T-helper 9 cell (primary cell): ENCODE measurements around the gene LYPD1.
"Not testable (repeated sequence)": the region's sequence is repeated elsewhere in the genome, so short reads cannot be mapped to it uniquely, and the experiment has no call there.

ENCODE experiments used
- DNase-seq: peaks from one replicate; pipeline ENCODE4 v3.0.0-alpha.2; 2020
- total RNA-seq, 2 donors: gene quantifications; one replicate each; lab custom pipeline; 2026; lab: John Stamatoyannopoulos, UW

Gene LYPD1, protein sequence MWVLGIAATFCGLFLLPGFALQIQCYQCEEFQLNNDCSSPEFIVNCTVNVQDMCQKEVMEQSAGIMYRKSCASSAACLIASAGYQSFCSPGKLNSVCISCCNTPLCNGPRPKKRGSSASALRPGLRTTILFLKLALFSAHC
- 0 to 0.35 reads per million in 2 donors for total RNA-seq

DNA sequence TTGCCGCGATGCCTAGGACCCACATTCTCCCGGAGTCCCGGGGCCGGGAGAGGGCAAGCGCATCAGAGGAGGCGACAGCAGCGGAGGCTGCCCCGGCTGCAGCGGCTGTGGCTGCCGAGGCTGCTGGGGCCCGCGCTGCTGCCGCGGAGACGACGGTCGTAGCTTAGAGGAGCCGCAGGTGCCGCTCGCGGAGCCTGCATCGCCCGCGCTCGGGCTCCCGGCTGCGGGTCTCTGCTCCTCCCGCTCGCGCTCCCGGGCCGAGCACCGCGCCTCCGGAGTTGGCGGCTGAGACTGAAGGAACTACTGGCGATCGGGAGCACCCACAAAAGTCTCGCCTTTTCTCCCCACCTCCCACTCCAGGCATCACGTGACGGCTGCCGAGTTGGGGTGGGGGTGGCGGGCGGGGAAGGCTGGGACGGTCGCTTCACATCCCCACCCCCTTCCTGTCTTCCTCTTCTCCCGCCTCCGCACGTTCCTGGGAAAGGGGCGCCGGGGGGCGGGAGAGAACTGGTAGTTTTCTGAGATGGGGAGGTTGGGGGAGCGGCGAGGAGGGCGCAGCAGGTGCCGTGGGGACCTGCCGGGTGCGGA is at the start of gene LYPD1:
LYPD1 (minus strand) TSS at position 298 of the 588 bp plus-strand sequence; CDS start at position 25, 273 bp downstream.
- DNase-seq: no peak

DNA sequence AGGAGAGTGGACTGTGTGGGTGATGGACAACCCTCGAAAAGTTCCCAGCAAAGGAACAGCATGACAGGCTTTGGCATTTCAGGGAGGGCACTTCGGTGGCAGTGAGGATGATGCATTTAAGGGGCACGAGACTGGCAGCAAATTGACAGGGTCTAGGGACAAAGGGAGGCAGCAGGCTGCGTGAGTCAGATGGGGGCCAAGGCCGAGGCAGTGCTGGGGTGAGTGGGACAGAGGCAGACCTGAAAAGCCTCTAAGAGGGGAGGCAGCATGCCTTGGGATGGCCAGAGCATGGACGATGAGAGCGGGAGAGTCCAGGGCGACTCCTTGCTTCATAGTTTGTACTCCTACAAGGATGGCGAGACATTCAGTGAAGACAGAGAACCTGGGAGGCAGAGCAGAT is 49.5 kb upstream of the LYPD1 start:
- no peak for DNase-seq

DNA sequence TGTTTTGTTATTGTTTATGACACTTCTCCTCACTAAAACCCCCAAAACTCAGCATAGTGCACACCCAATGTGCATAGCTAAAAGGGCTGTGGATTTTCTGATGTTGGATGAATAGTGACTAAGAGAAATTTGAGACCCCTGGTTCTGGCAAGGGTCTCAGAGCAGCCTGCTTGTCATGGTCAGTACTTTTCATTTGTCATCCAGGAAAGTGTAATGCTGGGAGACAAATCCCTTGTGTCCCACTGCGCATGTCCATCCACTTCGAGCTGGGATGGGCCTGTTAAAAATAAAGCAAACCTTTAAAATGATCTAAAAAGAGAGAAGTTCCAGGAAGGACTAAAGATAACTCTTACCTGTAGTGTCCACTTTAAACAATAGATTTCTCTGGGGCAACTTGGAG is 46.9 kb upstream of the LYPD1 start:
- no peak for DNase-seq

DNA sequence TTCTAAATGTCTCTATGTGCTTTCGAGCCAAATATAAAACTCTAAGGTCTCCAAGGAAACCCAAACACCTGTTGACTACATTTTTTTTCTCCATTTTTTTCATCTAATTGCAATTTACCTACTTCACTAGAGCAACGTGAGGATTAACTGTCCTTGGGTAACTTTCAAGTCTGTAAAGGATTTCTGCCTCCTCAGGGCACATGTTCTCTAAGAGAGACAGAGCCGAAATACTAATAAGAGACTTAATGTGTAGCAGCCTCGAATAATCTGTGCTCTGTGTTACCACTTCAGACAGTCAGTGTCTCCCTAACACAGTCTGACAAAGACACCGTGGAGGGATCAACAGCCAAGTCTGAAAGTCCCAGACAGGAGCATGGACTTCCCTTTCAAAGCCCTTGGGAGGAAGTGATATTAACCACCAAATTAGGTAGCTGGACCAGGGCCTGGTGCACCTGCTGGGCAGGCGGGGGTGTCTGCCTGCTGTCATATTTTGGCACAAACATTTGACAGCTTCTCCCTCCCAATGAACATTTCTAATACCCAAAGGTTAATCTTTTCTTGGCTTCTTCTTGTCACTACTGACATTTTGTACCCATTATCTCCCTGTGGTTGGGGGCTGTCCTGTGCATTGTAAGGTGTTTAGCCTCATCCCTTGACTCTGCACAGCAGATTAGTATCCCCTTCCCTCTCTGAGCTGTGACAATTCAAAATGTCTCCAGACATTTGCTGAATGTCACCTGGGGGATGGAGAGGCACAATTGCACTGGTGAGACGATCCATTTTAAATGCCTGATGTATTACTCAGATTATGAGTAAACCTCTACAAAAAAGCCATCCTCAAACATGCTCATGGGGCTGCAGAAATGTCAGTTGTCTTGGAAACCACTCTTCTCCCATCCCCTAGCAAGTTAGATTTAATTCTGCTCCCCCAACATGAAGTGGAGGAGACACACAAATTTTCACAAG is 45.7 kb upstream of the LYPD1 start:
- DNase-seq: no peak

DNA sequence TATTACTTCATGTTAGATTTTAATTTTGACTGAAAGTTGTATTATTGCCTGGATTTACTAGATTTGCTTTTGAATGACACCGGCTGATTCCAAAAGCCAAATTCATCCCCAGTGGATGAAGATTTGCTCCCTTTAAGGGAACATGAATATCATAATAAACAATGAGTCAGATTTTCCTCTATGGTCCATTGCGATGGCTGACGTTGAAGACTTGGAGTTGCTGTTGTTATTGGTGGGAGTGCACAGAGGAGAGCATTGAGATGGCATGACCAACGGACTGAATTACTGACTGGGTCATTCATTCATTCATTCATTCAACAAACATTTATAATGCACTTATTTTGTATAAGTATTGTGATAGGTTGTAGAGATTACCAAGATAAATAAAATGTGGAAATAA is 33.4 kb upstream of the LYPD1 start:
- DNase-seq: no peak

DNA sequence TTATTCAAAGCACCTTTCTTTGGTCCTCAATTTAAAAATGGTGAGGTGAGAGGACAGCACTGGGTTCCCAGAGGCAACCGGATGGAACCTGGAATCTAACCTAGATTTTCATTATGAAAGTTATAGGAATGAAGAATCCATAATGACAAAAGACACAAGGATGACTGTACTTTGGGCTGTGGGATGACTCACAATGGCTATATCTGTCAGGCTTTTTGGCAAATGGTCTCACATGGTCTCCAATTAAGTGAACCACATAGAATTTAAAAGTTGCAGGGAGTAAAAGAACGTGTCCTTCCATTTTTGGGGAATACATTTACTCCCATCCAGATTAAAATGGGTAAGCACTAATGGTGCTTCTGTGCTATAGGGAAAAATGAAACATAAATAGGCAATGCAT is 31.8 kb upstream of the LYPD1 start:
- no peak for DNase-seq

DNA sequence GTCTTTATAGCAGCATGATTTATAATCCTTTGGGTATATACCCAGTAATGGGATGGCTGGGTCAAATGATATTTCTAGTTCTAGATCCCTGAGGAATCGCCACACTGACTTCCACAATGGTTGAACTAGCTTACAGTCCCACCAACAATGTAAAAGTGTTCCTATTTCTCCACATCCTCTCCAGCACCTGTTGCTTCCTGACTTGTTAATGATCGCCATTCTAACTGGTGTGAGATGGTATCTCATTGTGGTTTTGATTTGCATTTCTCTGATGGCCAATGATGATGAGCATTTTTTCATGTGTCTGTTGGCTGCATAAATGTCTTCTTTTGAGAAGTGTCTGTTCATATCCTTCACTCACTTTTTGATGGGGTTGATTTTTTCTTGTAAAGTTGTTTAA is 29.8 kb upstream of the LYPD1 start:
- DNase-seq: not testable (repeated sequence)

DNA sequence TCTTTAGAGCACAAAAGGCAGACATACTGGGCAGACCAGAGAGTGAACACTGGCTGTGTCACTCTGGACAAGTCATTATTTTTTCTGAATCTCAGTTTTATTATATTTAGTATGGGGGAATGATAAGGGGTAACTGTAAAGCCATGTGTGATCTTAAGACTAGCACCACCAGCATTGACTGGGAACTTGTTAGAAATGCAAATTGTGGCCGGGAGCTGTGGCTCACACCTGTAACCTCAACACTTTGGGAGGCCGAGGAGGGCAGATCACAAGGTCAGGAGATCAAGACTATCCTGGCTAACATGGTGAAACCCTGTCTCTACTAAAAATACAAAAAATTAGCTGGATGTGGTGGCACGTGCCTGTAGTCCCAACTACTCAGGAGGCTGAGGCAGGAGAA is 28.3 kb upstream of the LYPD1 start:
- DNase-seq: not testable (repeated sequence)

DNA sequence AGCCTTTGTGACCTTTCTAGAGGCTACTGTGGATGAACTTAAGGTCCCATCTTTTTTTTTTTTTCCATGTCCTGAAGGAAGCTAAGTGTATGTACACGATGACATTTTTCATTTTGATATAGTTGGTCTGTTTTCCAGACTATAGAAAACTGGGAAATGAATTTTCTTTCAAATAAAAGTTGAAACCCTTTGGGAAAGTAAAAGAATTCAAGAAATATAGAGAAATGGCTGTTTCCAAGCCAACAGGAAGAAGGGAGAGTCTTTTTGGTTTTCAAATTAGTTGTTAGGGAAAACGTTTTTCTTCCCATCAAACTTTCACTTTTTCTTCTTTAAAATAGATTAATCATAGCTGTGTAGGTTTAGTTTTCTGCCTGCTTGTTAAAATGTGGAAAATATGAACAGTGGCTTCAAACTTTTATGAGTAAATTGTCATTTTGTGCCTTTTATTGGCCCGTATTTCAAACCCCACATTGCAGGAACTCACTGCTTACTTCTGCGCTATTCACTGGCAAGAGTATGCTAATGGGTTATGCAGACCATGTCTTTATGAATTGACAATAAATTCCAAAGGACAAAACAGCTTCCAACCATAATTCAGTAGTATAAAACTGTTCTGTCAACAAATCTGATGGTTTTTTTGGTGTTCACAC is 27.7 kb upstream of the LYPD1 start:
- no peak for DNase-seq

DNA sequence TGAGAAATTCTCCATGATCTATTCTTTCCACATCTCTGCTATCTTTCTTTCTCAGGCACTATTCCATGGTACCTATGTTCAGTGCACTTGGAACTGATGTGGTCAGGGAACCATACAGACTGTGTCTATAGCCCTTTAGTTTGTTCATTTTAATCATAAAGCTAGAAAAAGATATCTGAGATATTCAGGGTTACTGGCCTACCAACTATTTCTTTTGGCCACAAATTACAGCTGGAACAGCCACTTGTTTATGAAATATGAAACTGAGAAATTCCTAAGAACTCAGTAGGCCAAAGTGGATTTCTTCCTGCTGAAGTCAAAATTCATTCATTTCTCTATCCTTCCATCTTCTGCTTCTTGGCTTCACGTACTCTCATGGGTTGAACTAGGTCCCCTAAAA is 22.8 kb upstream of the LYPD1 start:
- DNase-seq: no peak

DNA sequence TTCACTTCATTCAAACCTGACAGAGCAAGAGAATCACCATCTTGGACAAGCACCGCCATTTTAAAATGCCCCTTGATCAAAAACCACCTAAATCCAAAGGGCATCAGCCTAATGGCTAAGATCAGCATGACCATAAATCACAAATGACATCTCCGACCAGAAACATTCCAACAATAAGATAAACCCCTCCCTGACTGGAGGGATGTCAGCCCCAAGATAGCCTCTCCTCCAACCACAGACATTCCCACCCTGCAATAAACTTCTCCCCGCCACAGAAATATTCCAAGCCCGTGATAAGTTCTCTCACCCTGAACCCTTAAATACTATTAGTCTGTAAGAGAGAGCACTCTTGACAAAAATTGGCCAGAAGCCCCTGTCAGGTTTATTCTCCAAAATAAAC is 21.6 kb upstream of the LYPD1 start:
- DNase-seq: no peak

DNA sequence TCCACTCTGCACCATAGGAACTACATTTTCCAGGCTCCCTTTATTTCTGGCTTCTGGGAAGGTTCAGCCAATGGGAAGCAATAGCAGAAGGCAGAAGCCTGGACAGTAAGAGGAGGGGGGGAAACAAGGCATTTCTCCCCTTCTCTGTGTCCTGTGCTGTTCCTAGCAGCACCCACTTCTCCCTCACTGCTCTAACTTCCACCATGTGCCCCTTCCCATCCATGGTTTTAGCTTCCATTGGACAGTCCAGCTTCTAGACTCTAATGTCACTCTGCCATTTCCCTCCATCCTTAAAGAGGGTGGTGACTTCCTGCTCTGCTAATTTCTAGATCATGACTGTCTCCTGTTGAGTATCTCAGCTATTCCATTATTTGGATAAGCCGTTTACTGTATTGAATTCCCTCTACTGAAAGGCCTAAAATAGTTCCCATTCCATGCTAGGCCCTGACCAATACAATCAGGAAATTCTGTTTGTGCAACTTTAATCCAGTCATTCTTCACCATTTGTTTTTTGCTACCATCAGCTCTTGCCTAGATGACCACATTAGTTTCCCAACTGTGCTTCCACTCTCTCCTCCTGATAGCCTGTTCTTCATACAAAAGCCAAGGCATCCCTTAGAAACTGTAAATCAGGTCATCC is 20.8 kb upstream of the LYPD1 start:
- DNase-seq: no peak

DNA sequence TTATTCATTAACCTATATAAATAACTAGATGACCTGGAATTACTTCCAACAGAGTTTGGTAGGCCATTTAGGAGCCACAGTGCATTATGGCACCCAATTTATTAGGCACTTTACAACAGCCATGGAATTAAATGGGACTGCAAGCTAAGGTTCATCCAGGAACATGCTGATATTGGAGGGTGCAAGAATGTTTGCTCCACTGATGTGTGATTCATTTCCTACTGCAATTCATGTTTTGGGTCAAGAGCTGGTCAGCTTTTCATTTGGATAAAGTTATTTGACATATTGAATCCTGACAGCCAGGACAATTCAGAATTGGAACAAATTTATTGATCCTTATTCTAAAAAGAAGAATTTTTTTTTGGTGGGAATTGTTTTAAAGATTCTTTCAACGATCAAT is 11.8 kb upstream of the LYPD1 start:
- DNase-seq: no peak

DNA sequence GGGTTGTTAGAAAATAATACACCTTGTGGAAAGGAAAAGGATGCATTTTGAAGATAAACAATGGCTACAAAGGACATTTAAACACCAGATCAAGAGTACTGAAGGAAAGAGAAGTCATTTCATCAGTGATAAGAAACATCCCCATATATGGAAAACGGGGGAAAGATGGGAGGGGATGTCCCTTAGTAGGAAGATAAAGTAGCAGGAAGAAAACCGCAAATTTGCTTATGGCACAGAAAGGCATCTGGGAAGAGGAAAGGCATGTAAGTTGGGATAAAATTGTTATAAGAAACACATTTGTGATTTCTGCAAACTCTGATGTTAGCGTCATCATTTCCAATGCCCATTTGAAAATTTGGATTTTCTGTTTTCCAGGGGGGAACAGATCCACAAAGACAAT is 10.5 kb upstream of the LYPD1 start:
- DNase-seq: no peak

DNA sequence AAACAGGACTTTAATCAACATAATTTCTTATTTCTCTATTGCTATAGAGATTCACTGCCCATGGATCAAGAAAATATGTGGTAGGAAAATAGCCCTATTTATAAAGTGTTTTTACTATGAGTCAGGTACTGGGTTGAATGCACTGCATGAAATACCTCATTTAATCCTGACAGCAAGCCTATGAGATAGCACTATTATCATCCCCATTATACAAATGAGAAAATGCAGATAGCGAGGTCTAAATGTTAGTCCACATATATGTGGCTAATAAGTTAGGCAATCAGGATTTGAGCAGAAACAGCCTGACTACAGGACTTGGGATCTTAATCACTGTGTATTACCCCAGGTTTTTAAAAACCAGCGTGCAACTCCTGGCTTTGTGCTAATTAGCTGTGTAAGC is 8.5 kb upstream of the LYPD1 start:
- DNase-seq: no peak

DNA sequence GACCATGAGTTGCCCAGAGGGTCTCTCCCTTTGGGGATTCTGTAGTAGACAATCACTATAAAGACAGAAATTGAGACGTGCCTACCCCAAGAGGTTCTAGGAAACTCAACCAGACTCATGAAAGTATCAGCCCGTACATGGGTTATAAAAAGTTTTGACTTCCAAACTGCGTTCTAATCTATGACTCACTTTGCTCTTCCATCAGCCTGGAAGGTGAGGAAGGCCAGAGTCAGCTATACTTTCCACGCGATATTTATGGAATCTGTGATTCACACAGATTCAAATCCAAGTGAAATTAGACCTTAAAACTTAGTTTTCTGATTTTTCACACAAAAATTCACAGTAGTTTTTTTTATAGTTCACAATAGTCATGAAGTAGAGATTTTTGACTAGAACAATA is 7.7 kb upstream of the LYPD1 start:
- DNase-seq: no peak

DNA sequence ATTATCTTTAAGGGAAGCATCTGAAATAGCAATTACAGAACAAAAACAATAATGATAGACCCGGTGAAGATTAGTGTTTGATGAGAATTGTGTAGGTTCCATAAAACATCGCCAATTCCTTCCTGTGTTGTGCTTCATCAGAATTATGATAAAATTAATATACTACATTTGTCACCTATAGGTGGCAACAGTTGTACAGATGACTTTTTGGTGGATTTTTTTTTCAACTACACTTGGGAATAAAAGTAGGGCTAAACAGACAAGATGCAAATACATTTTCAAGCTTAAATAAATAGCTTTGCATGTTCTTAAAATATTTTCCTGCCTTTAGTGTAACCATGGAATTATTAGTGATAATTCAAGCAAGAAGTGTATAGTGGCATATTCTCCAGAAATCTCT is 7.0 kb upstream of the LYPD1 start:
- DNase-seq: no peak

DNA sequence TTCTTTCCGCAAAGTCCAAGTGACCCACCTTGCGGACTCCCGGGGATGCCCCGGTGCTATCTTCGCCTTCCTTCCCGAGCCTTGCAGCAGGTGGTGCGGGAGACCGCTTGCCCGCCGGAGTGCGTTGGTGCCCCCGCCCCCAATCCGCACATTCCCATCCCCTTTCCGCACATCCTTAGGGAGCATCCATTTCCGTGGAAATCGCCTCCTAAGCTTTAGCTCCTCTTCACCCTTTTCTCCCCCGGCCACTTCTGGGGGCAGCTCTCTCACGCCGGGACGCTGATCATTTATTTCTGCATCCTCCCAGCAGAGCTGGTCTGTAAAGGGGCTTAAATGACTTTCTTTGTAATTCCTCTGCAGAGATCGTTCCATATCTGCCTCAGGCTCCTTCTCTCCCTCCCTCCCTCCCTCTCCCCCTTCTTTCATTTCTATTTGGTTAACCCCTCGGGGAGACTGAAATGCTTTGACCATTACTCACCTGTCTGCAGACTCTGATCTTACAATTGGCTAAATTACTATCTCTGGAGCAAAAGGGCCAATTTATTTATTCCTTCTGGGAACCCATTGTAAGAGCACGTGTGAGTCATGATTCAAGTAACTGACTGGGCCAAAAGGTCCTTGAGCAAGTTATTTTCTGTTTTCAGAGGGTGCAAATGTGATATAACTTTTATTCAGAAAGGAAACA is 1.3 kb upstream of the LYPD1 start:
- no peak for DNase-seq

DNA sequence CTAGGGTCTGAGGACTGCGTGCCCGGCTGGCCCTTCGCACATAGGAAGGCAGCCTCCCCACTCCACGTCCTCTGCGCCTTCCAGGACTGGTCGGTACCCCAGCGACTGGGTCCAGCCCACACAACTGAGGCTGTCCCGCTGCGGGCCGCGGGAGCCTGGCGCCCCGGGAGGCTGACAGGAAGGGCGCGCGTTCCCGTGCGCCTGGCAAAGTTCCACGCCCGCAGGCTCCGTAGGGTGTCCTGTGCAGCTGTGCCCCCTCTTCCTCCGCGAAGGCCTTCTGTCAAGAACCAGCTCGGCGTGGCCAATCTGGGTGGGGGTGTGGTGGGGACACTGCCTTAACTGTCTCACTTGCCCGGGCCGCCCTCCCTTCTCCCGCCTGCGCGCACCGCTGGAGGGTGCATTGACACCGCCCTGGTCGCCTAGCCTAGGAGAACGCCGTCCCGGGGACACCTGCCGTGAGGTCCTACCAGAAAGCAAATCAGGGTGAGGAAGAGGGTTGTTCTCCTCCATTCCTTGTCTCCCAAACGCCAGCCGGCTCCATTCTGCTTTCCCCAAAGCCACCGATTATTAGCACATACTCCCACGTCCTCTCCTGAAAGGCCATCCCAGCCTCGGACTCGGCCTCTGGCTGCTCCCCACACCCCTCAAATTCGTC is 618 bp upstream of the LYPD1 start:
- no peak for DNase-seq

DNA sequence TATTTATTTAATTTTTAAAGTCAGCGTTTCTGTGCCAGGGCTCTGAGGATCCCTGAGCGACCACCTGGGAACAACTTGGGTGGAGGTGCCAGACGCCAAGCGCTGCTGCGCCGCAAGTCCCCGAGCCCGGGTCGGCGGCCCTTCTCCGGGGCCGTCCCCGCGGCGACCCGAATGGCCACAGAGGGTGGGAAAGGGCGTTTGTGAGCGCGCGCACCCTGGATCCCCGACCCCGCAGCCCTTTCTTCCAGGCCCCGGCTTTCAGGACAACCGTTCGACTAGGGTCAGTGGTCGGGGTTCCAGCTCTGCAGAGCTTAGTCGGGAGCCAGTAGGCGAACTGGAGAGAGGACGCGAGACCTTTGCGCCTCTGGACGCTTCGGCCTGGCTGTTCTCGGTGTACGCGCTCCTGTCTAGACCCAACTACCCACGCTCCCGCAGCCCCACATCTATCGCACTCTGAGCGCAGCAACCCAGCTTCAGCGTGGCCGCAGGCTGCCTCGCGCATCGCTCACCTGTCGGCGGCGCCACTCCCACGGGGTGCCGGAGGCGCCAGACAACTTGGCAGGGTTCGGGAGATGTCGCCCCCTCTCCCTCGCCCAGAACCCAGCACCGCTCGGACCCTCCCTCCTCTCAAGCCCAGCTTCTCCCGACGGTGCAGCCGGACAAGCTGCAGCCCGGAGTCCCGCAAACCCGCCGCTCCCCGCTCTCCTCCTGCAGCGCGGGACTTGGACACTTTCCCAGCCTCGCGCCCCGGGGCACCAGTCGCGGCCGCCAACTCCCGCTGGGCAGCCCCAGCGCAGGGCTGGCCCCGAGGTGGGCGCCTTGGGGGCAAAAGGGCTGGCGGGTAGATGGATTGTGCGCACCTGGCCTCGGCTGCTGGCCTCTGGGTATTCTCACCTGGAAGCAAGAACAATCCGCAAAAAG is 758 bp downstream of the LYPD1 start:
- DNase-seq: no peak
